ENCODE data around the gene GRIN1. TPM values are rescaled to one million over a fixed set of nuclear protein-coding genes. Genes with fewer than 3 reads are reported as not detected.
A peak's percentile ranks its signal among the peaks of the same experiment; 100 is the strongest.

Gene GRIN1
- total and polyA plus RNA-seq, 2 of the 13 experiments (the other 11 are each of a cell fraction or from before 2014, with no cell fraction given), result 0.13 TPM; not detected in 1

GRCh38 chr9:137168904-137169856, 30.2 kb downstream of the GRIN1 start (continued):
- TF ChIP-seq, protein P1, sequence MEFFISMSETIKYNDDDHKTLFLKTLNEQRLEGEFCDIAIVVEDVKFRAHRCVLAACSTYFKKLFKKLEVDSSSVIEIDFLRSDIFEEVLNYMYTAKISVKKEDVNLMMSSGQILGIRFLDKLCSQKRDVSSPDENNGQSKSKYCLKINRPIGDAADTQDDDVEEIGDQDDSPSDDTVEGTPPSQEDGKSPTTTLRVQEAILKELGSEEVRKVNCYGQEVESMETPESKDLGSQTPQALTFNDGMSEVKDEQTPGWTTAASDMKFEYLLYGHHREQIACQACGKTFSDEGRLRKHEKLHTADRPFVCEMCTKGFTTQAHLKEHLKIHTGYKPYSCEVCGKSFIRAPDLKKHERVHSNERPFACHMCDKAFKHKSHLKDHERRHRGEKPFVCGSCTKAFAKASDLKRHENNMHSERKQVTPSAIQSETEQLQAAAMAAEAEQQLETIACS (CRISPR knock-in tag; IDR thresholded peaks at IDR 0.05), result peak; percentile 90
- TF ChIP-seq PHF8 (CRISPR knock-in tag; IDR thresholded peaks at IDR 0.05) (peak; percentile 45), ZNF879 (CRISPR knock-in tag; IDR thresholded peaks at IDR 0.05) (no peak), TP53 (CRISPR knock-in tag; conservative IDR thresholded peaks at IDR 0.05) (no peak), RNF2 (conservative IDR thresholded peaks at IDR 0.05; ENCODE audit: low read depth) (0 out of 2 replicates have a peak, but pooled peaks have one; percentile 52), FOXJ3 (CRISPR knock-in tag; IDR thresholded peaks at IDR 0.05; ENCODE audit: borderline replicate concordance) (no peak), IRF2 (CRISPR knock-in tag; IDR thresholded peaks at IDR 0.05) (no peak), ZNF142 (CRISPR knock-in tag; IDR thresholded peaks at IDR 0.05) (no peak), ARNT2 (CRISPR knock-in tag; IDR thresholded peaks at IDR 0.05; ENCODE audit: low read depth) (peak; percentile 54; the same call in 1 of the 2 replicates), ZNF296 (CRISPR knock-in tag; conservative IDR thresholded peaks at IDR 0.05) (0 out of 2 replicates have a peak, but pooled peaks have one; percentile 49), TCF7 (IDR thresholded peaks at IDR 0.05; ENCODE audit: low read depth) (no peak), FOXM1 (CRISPR knock-in tag; IDR thresholded peaks at IDR 0.05) (no peak), NKX3-1 (CRISPR knock-in tag; IDR thresholded peaks at IDR 0.05) (peak; percentile 44; the same call in 1 of the 2 replicates), ZNF224 (CRISPR knock-in tag; IDR thresholded peaks at IDR 0.05) (no peak), MLLT10 (CRISPR knock-in tag; IDR thresholded peaks at IDR 0.05) (no peak), PRMT3 (CRISPR knock-in tag; IDR thresholded peaks at IDR 0.05; ENCODE audit: borderline replicate concordance, low read depth) (0 out of 2 replicates have a peak, but pooled peaks have one; percentile 41), HOXA5 (CRISPR knock-in tag; IDR thresholded peaks at IDR 0.05) (no peak), ZNF44 (CRISPR knock-in tag; IDR thresholded peaks at IDR 0.05) (no peak)
- TF ChIP-seq, protein P2, sequence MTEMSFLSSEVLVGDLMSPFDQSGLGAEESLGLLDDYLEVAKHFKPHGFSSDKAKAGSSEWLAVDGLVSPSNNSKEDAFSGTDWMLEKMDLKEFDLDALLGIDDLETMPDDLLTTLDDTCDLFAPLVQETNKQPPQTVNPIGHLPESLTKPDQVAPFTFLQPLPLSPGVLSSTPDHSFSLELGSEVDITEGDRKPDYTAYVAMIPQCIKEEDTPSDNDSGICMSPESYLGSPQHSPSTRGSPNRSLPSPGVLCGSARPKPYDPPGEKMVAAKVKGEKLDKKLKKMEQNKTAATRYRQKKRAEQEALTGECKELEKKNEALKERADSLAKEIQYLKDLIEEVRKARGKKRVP (CRISPR knock-in tag; IDR thresholded peaks at IDR 0.05), result no peak
- TF ChIP-seq, protein P3, sequence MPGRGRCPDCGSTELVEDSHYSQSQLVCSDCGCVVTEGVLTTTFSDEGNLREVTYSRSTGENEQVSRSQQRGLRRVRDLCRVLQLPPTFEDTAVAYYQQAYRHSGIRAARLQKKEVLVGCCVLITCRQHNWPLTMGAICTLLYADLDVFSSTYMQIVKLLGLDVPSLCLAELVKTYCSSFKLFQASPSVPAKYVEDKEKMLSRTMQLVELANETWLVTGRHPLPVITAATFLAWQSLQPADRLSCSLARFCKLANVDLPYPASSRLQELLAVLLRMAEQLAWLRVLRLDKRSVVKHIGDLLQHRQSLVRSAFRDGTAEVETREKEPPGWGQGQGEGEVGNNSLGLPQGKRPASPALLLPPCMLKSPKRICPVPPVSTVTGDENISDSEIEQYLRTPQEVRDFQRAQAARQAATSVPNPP (CRISPR knock-in tag; IDR thresholded peaks at IDR 0.05), result no peak

Measured in HepG2 (cell line).